Measurements from ENCODE around the gene ZFAND6.

DNA sequence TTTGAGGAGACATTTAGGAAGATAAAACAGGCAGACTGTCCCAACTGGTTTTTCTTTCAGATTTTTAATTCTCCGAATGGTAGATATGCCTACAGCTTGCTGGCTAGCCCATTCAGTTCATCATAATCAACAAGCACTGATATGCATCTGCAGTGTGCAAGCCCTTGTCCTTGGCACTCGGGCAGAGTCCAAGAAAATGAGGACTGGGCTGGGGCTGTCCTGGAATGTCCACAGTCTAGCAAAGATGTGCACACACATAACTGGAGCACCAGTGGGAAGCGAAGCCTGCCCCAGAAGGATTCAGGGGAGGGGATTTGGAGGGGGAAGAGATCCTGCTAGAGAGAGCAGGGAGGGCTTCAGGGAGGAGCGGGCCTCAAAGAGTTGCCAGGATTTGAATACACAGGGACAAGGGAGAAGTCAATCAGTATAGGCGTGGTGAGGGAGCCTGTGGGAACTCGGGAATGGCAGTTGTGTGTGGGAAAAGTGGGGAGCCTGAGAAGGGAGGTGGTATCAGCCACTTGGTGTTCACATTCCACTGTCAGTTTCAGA, 102.1 kb downstream of the ZFAND6 start:
- TF ChIP-seq, protein P1, sequence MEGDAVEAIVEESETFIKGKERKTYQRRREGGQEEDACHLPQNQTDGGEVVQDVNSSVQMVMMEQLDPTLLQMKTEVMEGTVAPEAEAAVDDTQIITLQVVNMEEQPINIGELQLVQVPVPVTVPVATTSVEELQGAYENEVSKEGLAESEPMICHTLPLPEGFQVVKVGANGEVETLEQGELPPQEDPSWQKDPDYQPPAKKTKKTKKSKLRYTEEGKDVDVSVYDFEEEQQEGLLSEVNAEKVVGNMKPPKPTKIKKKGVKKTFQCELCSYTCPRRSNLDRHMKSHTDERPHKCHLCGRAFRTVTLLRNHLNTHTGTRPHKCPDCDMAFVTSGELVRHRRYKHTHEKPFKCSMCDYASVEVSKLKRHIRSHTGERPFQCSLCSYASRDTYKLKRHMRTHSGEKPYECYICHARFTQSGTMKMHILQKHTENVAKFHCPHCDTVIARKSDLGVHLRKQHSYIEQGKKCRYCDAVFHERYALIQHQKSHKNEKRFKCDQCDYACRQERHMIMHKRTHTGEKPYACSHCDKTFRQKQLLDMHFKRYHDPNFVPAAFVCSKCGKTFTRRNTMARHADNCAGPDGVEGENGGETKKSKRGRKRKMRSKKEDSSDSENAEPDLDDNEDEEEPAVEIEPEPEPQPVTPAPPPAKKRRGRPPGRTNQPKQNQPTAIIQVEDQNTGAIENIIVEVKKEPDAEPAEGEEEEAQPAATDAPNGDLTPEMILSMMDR (conservative IDR thresholded peaks at IDR 0.05 in 1 of 2, IDR thresholded peaks at IDR 0.05 in 1 of 2; ENCODE audit: low read depth in 1 of 2, low read length in 2 of 2), result no peak
- TF ChIP-seq EZH2 (IDR thresholded peaks at IDR 0.05; ENCODE audit: low read length, missing control alignments), result no peak
